Stimulated activated CD4-positive, alpha-beta T cell treated with anti-CD3 and anti-CD28 coated beads, Interleukin-15, amount 100 ng/mL, for 48 hours (primary cell): Measurements from ENCODE around the gene MYLK.

Experiments used
- DNase-seq, 2 donors: peaks; one replicate each; pipeline ENCODE4 v3.0.0-alpha.2; 2020; ENCODE audit warnings: low read depth in 2 of 2

MYLK gene

GRCh38 chr3:123773681-123774431, 110.3 kb downstream of the MYLK start:
- DNase-seq = no peak

DNA sequence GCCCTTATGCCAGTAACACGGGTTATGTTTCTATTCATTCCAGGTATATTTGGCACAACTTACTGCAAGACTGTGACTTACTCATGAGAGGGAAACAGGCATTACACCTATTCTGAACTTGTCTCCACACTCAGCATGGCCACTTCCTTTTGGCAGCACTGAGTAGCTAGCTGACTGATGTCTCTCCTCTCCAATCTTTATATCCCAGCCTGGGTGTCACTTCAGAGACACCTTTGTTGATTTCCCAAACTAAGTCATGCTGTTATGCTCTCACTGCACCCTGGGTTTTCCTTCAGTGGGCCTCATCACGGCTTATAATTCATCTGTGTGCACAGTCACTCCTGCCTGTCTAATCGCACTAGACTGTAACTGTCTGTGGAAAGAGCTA, 114.8 kb downstream of the MYLK start:
- DNase-seq = no peak

- no peak for DNase-seq
Measured at GRCh38 chr3:123768480-123769355, 115.4 kb downstream of the MYLK start.

DNA sequence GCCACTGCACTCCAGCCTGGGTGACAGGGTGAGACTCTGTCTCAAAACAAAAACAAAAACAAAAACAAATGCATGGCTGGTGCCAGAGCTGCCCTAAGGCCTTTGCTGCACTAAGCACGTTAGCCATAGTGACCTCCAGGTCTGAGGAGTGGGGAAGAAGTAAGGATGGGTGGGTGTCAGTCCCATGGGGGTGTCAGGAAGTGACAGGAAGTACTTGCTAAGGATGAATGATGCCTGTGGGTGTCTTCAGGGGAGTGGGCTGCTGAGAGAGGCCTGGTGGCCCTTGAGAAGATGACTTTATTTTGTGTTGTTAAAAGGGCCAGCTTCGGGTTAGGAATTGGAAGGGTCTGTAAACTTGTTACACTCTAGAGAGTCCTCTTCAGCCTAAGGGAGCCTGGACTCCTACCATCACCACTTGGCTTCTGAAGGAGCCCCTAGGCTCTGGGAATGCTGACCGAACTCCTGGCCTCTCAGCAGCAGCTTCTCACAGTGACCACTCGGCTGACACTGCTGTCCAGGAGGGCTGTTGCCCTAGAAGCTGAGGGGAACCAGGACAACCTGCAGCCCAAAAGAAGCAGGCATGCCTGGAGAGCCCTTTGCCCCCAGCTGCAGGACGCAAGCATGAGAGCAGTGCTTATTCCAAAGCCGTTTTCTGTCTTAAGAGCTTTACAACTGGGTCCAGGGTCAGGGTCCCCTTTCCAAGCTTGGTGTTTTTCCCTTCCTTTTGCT, 116.4 kb downstream of the MYLK start:
- DNase-seq = no peak

- DNase-seq = no peak
Measured at GRCh38 chr3:123767009-123767372, 117.1 kb downstream of the MYLK start.

GRCh38 chr3:123766193-123767008, 117.7 kb downstream of the MYLK start:
- no peak for DNase-seq

- no peak for DNase-seq
Measured at GRCh38 chr3:123765475-123766128, 118.5 kb downstream of the MYLK start.

DNA sequence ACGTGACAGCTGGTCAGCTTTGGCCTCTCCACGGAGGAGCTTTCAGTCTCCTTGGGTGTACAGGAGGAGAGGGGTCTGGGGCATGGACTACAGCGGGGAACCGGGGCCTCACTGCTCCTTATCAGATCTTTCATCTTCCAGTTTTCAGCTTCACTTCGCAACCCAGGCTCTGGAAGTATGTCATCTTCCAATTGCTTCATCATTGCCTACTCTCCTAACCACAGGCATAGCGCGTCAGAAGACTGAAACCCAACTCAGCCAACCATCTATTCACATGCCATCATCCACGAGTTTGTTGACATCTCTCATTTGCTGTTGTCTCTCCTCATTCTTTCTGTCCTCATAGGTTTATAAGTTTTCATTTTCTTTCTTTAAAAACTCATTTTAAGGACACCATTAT, 119.5 kb downstream of the MYLK start:
- DNase-seq = no peak

DNA sequence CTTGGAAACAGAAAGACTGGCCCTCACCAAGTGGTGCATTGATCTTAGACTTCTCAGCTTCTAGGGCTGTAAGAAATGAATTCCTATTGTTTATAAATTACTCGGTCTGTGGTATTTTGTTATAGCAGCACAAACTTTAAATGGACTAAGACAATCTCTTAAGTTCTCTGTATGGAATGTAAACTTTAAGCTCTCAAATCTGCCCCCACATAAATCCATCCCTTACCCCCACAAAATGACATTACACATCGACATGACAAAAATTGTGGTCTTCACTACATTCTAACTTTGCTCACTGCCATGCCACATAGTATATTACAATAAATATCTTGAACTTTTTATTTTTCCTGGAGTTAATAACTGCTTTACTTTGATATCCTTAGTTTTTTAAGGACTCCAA, 121.3 kb downstream of the MYLK start:
- DNase-seq = no peak

- no peak for DNase-seq
Measured at GRCh38 chr3:123760817-123761216, 123.3 kb downstream of the MYLK start.

GRCh38 chr3:123759871-123760270, 124.3 kb downstream of the MYLK start:
- DNase-seq = no peak

DNA sequence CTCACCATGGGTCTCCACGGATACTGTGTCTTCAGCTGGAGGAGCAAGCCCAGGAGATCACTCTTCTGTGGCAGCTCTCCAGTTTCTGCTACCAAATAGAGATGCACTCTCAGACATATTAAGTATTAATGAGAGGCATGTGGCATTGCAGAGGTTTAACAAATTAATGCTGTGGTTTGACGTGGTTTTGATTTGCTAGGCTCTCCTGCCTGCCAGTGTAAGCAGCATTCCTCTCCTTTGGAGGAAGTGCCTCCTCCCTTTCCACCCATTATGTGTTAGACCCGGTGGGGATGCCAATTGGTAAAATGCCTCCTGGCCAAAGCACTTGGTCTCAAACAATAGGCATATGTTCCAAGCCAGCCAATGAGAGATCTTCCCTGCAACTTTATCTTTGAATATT, 124.8 kb downstream of the MYLK start:
- DNase-seq = no peak

DNA sequence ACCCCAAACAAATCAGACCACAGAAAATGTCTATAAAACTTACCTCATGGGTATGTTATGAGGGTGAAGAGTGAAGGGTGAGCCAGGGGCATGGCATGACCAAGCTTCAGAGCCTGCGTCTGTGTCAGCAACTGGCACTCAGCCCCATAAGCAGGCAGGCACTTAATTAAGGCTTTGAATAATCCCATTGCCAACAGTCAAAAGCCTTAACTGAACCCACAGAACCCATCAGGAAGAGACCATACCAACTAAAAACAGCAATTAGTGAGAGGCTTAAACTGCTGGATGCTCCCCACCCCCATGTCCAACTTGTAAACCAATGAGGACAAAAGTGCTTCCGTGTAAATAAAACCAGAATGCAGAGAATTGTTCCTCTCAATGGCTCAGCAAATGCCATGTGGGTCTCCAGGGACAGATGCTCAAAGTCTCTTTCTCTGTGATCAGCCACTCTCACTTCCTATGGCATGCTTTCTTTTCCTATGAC, 126.0 kb downstream of the MYLK start:
- DNase-seq = no peak

DNA sequence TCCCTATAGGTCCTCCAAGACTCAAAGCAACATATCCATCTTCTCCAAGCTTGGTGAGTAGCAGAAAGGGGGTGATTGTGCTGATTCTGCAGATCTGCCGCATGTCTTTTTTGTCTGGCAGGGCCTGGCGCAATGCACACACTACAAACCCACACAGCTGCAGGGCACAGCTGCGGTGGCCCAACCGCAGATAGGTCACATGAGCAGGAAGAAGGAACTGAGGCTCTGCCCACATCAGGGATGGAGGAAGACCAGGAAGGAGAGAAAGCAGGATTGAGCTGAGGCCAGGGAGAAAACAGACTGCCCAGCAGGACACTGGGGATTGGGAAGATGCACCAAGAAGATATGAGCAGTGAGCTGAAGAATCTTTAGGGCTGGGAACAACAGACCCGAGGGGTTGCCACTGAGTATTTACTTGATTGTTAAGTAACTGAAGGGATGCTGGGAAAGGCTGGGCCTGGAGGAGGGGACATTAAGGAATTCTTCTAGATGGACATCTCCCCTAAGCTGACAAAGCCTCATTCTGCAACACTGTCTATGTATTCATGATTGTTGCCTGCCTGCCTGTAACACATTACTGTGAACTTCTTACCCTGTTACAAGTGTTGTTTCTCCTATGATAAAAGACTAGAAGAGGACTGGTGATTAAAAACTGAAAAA, 126.7 kb downstream of the MYLK start:
- no peak for DNase-seq

DNA sequence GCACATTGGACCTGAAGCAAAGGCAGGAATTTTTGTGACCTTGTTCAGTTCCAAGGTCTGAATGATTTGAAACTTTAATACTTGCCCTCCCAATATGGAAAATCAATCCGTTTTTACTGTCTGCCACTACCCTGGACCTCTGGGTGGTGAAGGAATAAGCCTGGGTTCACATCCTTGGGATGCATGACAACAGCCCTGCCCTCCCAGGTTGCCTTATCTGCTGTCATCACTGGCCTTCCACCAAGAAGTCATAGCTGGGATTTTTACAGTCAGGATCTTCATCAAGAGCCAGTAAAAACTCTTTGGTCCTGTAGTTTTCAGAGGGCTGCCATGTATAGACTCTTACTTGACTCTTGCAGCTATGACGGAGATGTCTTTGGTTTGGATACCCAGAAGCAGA, 128.6 kb downstream of the MYLK start:
- DNase-seq = no peak

DNA sequence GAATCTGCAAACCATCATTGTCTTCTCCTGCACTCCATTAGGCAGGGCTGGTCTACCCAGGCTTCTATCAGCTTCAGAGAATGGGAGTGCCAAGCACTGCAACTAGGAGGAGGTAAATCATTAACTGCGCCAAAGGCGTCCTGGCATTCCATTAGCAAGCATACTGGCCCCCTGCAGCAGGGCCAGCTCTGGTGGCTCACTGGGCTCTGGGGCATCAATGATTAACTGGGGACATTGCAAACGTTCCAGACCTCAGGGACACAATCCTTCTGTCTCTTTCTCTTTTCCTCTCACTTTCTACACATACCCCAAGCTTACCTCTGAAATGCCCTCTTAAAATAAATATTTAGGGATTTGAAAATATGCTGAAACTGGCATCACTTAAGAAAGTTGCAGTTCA, 129.0 kb downstream of the MYLK start:
- no peak for DNase-seq

- DNase-seq = no peak
Measured at GRCh38 chr3:123753286-123753685, 130.8 kb downstream of the MYLK start.

- no peak for DNase-seq
Measured at GRCh38 chr3:123752228-123752627, 131.9 kb downstream of the MYLK start.

DNA sequence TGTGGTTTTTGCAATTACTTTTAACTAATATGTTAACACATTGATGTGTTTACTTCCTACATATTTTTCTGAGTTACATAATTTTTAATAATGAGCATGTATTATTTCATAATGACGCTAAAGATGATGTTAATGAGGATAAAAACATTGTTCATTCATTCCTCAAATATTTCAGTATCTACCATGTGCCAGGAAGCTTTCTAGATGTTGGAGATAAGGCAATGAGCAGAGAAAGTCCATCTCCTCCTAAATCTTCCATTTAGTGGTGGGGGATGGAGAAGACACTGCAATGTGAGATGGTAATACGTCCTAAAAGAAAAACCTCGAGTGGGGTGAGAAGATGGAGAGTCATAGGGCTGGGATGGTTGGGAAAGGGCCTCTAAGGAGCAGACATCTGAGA, 132.7 kb downstream of the MYLK start:
- DNase-seq = no peak

GRCh38 chr3:123750659-123751420, 133.3 kb downstream of the MYLK start:
- no peak for DNase-seq
